HEK293 (cell line): ENCODE results near the gene MMP14.

ENCODE experiments used
- CTCF ChIP-seq: fragments of 450-650 bp; formaldehyde crosslinking; IDR thresholded peaks from 2 replicates; pipeline ENCODE4 v1.5.1; 2016; ENCODE audit warnings: missing biosample characterization, missing genetic modification characterization
- GLIS2 ChIP-seq: fragments of 450-650 bp; formaldehyde crosslinking; IDR thresholded peaks from 2 replicates; pipeline ENCODE4 v1.5.1; 2016; ENCODE audit warnings: missing biosample characterization, missing genetic modification characterization
- HOXA7 ChIP-seq: sonication (generic); formaldehyde crosslinking; IDR thresholded peaks from 2 replicates; pipeline ENCODE4 v1.8.1; 2022; ENCODE audit warnings: missing genetic modification reagents, borderline replicate concordance
- PRDM6 ChIP-seq: fragments of 450-650 bp; formaldehyde crosslinking; IDR thresholded peaks from 2 replicates; pipeline ENCODE4 v1.5.1; 2017; ENCODE audit warnings: missing biosample characterization, missing genetic modification characterization
- REST ChIP-seq: fragments of 450-650 bp; formaldehyde crosslinking; IDR thresholded peaks from 2 replicates; pipeline ENCODE4 v1.5.1; 2016; ENCODE audit warnings: missing biosample characterization, missing genetic modification characterization
- ZBTB7A ChIP-seq: fragments of 450-650 bp; formaldehyde crosslinking; IDR thresholded peaks from 2 replicates; pipeline ENCODE4 v1.5.1; 2016; ENCODE audit warnings: low read depth, missing biosample characterization, missing genetic modification characterization
- ZFHX2 ChIP-seq: fragments of 450-650 bp; formaldehyde crosslinking; conservative IDR thresholded peaks from 2 replicates; pipeline ENCODE4 v1.5.1; 2016; ENCODE audit warnings: missing biosample characterization, missing genetic modification characterization
- ZNF16 ChIP-seq: fragments of 450-650 bp; formaldehyde crosslinking; IDR thresholded peaks from 2 replicates; pipeline ENCODE4 v1.5.1; 2016; ENCODE audit warnings: low read depth, missing biosample characterization, missing genetic modification characterization
- ZNF350 ChIP-seq: fragments of 450-650 bp; formaldehyde crosslinking; IDR thresholded peaks from 2 replicates; pipeline ENCODE4 v1.5.0; 2017; ENCODE audit warnings: missing biosample characterization, mild to moderate bottlenecking, missing genetic modification characterization
- ZNF701 ChIP-seq: fragments of 450-650 bp; formaldehyde crosslinking; IDR thresholded peaks from 2 replicates; pipeline ENCODE4 v1.5.1; 2016; ENCODE audit warnings: missing biosample characterization, missing genetic modification characterization
- ZSCAN18 ChIP-seq: fragments of 450-650 bp; formaldehyde crosslinking; IDR thresholded peaks from 2 replicates; pipeline ENCODE4 v1.5.1; 2016; ENCODE audit warnings: missing biosample characterization, missing genetic modification characterization
- ZSCAN30 ChIP-seq: fragments of 450-650 bp; IDR thresholded peaks from 2 replicates; pipeline ENCODE4 v1.5.1; 2018; ENCODE audit warnings: missing biosample characterization, mild to moderate bottlenecking, missing genetic modification characterization, moderate library complexity

- TF ChIP-seq ZNF701 (tag by site-specific recombination) (no peak), ZNF350 (tag by site-specific recombination) (peak; percentile 95), GLIS2 (tag by site-specific recombination) (no peak), PRDM6 (tag by site-specific recombination) (no peak), CTCF (tag by site-specific recombination) (peak; percentile 70), ZFHX2 (tag by site-specific recombination) (peak; percentile 80), ZNF16 (no peak), ZSCAN18 (no peak), ZSCAN30 (tag by site-specific recombination) (no peak), HOXA7 (CRISPR knock-in tag) (no peak), ZBTB7A (no peak), REST (tag by site-specific recombination) (no peak)
Measured at GRCh38 chr14:22871224-22872032, 35.0 kb downstream of the MMP14 start, which contains the start of gene LRP10.
